Kidney (tissue), 14 donors: Measurements from ENCODE around the gene ARHGEF7. TPM values are rescaled to one million over a fixed set of nuclear protein-coding genes. Genes with fewer than 3 reads are reported as not detected.
A peak's percentile ranks its signal among the peaks of the same experiment; 100 is the strongest.

ENCODE experiments used
- DNase-seq, 5 donors: peaks; one replicate each; pipeline ENCODE4 v3.0.0-alpha.2; 2013 to 2020
- FAIRE-seq: peaks from 2 replicates; lab custom pipeline; 2012; peaks lifted over from hg19 to GRCh38; lab: Jason Lieb, UNC
- H3K27ac ChIP-seq, 2 donors: one replicate each; pipeline ENCODE4 v1.7.0; 2013; ENCODE audit warnings: low read depth in 2 of 2, low read length in 2 of 2, inconsistent platforms in 1 of 2
- H3K27me3 ChIP-seq: one replicate; pipeline ENCODE4 v1.7.1; 2013; ENCODE audit warnings: low read length, inconsistent platforms; ENCODE audit not compliant: control insufficient read depth, insufficient read depth
- H3K36me3 ChIP-seq, 3 donors: one replicate each; pipeline versions ENCODE4 v1.7.0 to v1.7.1; 2013; ENCODE audit warnings: low read length in 3 of 3, control low read depth in 1 of 3, inconsistent platforms in 1 of 3; ENCODE audit not compliant: insufficient read depth in 3 of 3, control insufficient read depth in 2 of 3
- H3K4me1 ChIP-seq, 3 donors: one replicate each; pipeline versions ENCODE4 v1.7.0 to v1.7.1; 2013; ENCODE audit warnings: low read length in 3 of 3, inconsistent platforms in 1 of 3, low read depth in 1 of 3; ENCODE audit not compliant: control insufficient read depth in 2 of 3, insufficient read depth in 2 of 3
- H3K4me3 ChIP-seq, 3 donors: one replicate each; pipeline versions ENCODE4 v1.7.0 to v1.8.1; 2013; ENCODE audit warnings: low read length in 3 of 3, control low read depth in 1 of 3, inconsistent platforms in 1 of 3
- H3K9ac ChIP-seq, 3 donors: one replicate each; pipeline versions ENCODE4 v1.7.0 to v1.7.1; 2013; ENCODE audit warnings: low read length in 3 of 3, control low read depth in 1 of 3, inconsistent platforms in 1 of 3
- H3K9me3 ChIP-seq, 3 donors: one replicate each; pipeline versions ENCODE4 v1.7.0 to v1.7.1; 2013; ENCODE audit warnings: low read length in 3 of 3, control low read depth in 1 of 3, inconsistent platforms in 1 of 3; ENCODE audit not compliant: control insufficient read depth in 2 of 3, insufficient read depth in 1 of 3
- intact Hi-C: fragments of 100-400 bp; cut with DNase I; formaldehyde crosslinking; loops from one replicate; pipeline ENCODE4 v1.11.1; 2022
- polyA plus RNA-seq: library from polyadenylated mRNA; stranded (reverse); fragments of 350-450 nt; fragmentation: Illumina TruSeq; extraction: RNeasy Lipid Tissue Mini Kit (QIAGEN cat#74804); gene quantifications from one replicate; pipeline ENCODE4 v1.2.3, GENCODE V29; 2014; ENCODE audit warnings: low read depth, low replicate concordance; ENCODE audit not compliant: insufficient read depth
- total RNA-seq: library from RNA; stranded (reverse); fragmentation: NEBNext Ultra II Directional; extraction: Animal tissue kit (Norgen Biotek cat#: 25700); gene quantifications from one replicate; pipeline ENCODE4 v1.2.1, GENCODE V29; 2021
- TF ChIP-seq, protein P1 (sequence below): IDR thresholded peaks from 3 replicates; pipeline ENCODE4 v1.5.1; 2012; ENCODE audit warnings: mild to moderate bottlenecking, moderate library complexity, borderline replicate concordance; ENCODE audit not compliant: insufficient read depth; ENCODE audit errors: extremely low read depth
- donor health status: control.
- donor health status: control.
- donor health status: control.
- donor health status: control.
- donor health status: control.
- donor health status: DM: yes; HTN: yes; CAD: no.
- donor health status: Normal renal cell carcinoma (clear cell type).

The ARHGEF7 gene
- total and polyA plus RNA-seq, 2 donors from 2014 or later, result 17.9 to 56.4 TPM

DNA sequence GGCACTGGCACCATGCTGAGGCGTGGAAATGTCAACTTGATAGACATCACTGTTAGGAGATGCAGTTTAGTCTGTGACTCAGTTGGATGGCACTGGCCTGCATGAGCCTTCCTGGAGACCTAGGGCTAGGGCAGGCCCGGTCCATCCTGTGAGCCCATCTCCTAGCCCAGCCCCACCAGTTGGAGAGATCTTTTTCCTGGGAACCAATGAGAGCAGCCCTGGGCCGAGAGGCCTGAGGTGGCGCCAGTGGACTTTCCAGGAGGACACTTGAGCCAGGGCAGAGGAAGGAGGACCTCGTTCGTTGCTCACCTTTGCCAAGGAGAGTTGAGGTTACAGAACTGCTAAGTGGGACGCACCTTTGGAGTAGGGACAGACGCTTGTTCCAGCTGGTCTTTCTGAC, 104.8 kb downstream of the ARHGEF7 start:
- Histone ChIP-seq H3K36me3 (no peaks in the 10 kb centered on the region), H3K4me1 (peaks cover 0 to 29% (median 24%) of the 10 kb centered on the region in 3 donors), H3K27ac (peak overlapping the region; percentile 12 to 54), H3K4me3 (no peak overlapping the region), H3K9me3 (no peaks in the 10 kb centered on the region), H3K27me3 (no peaks in the 10 kb centered on the region), H3K9ac (no peak overlapping the region)
- FAIRE-seq (no peak), DNase-seq (no peak)
- TF ChIP-seq, protein P1, sequence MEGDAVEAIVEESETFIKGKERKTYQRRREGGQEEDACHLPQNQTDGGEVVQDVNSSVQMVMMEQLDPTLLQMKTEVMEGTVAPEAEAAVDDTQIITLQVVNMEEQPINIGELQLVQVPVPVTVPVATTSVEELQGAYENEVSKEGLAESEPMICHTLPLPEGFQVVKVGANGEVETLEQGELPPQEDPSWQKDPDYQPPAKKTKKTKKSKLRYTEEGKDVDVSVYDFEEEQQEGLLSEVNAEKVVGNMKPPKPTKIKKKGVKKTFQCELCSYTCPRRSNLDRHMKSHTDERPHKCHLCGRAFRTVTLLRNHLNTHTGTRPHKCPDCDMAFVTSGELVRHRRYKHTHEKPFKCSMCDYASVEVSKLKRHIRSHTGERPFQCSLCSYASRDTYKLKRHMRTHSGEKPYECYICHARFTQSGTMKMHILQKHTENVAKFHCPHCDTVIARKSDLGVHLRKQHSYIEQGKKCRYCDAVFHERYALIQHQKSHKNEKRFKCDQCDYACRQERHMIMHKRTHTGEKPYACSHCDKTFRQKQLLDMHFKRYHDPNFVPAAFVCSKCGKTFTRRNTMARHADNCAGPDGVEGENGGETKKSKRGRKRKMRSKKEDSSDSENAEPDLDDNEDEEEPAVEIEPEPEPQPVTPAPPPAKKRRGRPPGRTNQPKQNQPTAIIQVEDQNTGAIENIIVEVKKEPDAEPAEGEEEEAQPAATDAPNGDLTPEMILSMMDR, result no peak
- intact Hi-C loops, result loop anchor here (10.0 kb wide), 1 partner anchor 145 kb away; no protein-coding TSS in a partner anchor

DNA sequence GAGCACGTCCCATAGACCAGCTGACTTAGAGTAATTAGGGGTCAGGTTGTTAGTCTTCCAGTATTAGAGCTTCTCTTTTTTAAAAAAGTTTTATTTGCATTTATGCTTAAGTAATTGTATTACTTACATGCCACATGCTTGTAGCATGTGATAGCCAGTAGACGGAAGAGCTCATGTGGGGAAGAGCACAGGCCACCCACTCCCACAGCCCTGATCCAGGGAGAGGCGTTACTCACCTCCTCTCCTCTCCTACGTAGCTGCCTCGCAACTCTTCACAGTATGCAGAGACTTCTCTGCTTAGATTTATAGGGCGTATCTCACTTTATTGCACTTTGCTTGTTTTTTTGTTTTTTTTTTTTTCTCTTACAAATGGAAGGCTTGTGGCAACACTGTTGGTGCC, 110.1 kb downstream of the ARHGEF7 start:
- Histone ChIP-seq H3K9me3 (no peaks in the 10 kb centered on the region), H3K27me3 (no peaks in the 10 kb centered on the region), H3K4me1 (peaks cover 0 to 17% (median 9%) of the 10 kb centered on the region in 3 donors), H3K9ac (no peak overlapping the region), H3K4me3 (no peak overlapping the region), H3K27ac (no peak overlapping the region), H3K36me3 (peaks cover 0 to 3% (median 0%) of the 10 kb centered on the region in 3 donors)
- TF ChIP-seq, protein P1, result no peak
- DNase-seq, result no peak
- intact Hi-C loops, result loop anchor here (10.0 kb wide), 1 partner anchor 150 kb away; no protein-coding TSS in a partner anchor
- no peak for FAIRE-seq

DNA sequence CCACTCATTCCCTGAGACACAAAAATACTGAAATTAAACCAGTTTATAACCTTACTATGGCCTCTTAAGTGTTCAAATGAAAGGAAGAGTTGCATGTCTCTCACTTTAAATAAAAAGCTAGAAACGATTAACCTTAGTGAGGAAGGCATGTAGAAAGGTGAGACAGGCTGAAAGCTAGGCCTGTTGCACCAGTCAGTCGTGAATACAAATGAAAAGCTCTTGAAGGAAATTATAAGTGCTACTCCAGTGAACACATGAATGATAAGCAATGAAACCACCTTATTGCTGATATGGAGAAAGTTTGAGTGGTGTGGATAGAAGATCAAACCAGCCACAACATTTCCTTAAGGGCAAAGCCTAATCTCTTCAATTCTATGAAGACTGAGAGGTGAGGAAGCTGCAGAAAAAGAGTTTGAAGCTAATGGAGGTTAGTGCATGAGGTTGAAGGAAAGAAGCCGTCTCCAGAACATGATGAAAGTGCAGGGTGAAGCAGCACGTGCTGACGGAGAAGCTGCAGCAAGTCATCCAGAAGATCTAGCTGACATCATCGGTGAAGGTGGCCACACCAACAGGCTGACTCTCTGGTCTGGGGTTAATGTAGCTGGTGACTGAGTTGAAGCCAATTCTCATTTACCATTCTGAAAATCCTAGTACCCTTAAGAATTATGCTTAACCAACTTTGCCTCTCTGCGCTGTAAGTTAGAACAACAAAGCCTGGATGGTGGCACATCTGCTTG, 110.9 kb downstream of the ARHGEF7 start:
- intact Hi-C loops, result loop anchor here (10.0 kb wide), 1 partner anchor 151 kb away; no protein-coding TSS in a partner anchor
- Histone ChIP-seq H3K36me3 (peaks cover 0 to 3% (median 0%) of the 10 kb centered on the region in 3 donors), H3K4me1 (peaks cover 0 to 17% (median 7%) of the 10 kb centered on the region in 3 donors), H3K9me3 (no peaks in the 10 kb centered on the region), H3K4me3 (no peak overlapping the region), H3K27me3 (no peaks in the 10 kb centered on the region), H3K27ac (no peak overlapping the region), H3K9ac (no peak overlapping the region)
- FAIRE-seq (no peak), DNase-seq (no peak)
- TF ChIP-seq, protein P1, result no peak
